ENCODE results near the gene MGAT4C.

MGAT4C gene

DNA sequence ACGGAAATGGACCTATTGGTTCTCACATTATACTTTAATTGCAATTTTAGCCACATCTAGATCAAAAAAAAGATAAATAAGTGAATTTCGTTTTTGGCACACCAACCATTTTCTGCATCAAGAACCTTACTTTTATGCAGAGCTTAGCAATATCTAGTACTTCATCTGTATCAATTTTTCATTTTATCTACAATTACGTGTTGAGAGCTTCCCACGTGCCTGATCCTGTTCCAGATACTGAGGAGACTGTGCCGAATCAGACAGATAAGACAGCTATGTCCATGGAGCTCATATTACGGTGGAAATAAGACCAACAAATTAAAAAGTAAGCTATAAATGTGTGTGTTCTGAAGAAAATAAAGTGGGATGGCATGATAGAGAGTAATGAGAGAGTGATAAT lies 101.6 kb downstream of the MGAT4C start:
- in situ Hi-C loops (cut with MboI; ENCODE audit: low pct_unique_long_range_greater_than_20kb, low sequenced_read_pairs, unreplicated experiment) = no loop called here
- no peak for DNase-seq (ENCODE audit: low spot score)

DNA sequence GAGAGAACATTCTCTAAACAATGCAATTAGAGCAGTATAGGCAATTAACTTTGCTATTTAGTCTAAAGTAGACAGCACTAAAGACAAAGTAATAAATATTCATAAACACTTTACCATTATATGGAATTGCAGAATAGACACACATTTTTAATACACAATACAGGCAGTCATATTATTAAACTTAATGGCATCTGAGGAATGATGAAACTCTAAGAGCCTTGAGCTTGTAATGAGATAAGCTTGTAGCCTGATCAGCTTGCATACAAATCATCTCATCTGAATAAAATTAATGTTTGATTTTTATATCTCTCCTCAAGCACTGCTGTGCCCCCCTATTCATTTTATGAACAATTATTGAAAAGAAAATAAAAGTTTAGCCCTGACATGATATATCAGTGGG lies 107.6 kb downstream of the MGAT4C start:
- DNase-seq (ENCODE audit: low spot score) = no peak
- TF ChIP-seq CTCF (IDR thresholded peaks at IDR 0.05; ENCODE audit: extremely low read depth, insufficient read depth, missing control alignments) = no peak
- in situ Hi-C loops (cut with MboI; ENCODE audit: low pct_unique_long_range_greater_than_20kb, low sequenced_read_pairs, unreplicated experiment) = no loop called here

More for the DNA sequence above, 101.6 kb downstream of the MGAT4C start:
- TF ChIP-seq CTCF (IDR thresholded peaks at IDR 0.05; ENCODE audit: extremely low read depth, insufficient read depth, missing control alignments) = no peak

GRCh38 chr12:86148071-86148470 lies 108.1 kb downstream of the MGAT4C start:
- in situ Hi-C loops (cut with MboI; ENCODE audit: low pct_unique_long_range_greater_than_20kb, low sequenced_read_pairs, unreplicated experiment) = no loop called here
- no peak for DNase-seq (ENCODE audit: low spot score)
- no peak for TF ChIP-seq CTCF (IDR thresholded peaks at IDR 0.05; ENCODE audit: extremely low read depth, insufficient read depth, missing control alignments)

GRCh38 chr12:86145156-86145555 lies 111.0 kb downstream of the MGAT4C start:
- TF ChIP-seq CTCF (IDR thresholded peaks at IDR 0.05; ENCODE audit: extremely low read depth, insufficient read depth, missing control alignments) = no peak
- in situ Hi-C loops (cut with MboI; ENCODE audit: low pct_unique_long_range_greater_than_20kb, low sequenced_read_pairs, unreplicated experiment) = no loop called here
- DNase-seq (ENCODE audit: low spot score) = no peak

DNA sequence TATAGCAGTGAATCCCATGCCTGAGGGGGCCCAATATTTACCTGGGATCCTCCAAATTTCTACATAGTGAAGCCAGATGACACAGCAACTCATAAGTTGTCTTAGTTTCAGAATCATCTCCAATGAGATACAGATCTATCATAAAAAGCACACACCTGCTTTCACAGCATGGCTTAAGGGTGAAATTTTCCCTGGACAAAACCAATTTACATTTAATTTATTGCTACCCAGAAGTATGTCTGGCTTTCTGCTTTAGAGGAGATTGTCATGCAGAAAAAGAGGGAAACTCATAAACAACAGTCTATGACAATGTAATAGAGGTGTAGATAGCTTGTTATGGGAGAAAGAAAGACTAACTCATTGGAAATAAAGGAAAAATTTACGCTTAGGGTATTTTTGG lies 113.0 kb downstream of the MGAT4C start:
- no peak for DNase-seq (ENCODE audit: low spot score)
- in situ Hi-C loops (cut with MboI; ENCODE audit: low pct_unique_long_range_greater_than_20kb, low sequenced_read_pairs, unreplicated experiment) = no loop called here
- no peak for TF ChIP-seq CTCF (IDR thresholded peaks at IDR 0.05; ENCODE audit: extremely low read depth, insufficient read depth, missing control alignments)

GRCh38 chr12:86139671-86140070 lies 116.5 kb downstream of the MGAT4C start:
- no peak for TF ChIP-seq CTCF (IDR thresholded peaks at IDR 0.05; ENCODE audit: extremely low read depth, insufficient read depth, missing control alignments)
- in situ Hi-C loops (cut with MboI; ENCODE audit: low pct_unique_long_range_greater_than_20kb, low sequenced_read_pairs, unreplicated experiment) = no loop called here
- no peak for DNase-seq (ENCODE audit: low spot score)

GRCh38 chr12:86138770-86139169 lies 117.4 kb downstream of the MGAT4C start:
- in situ Hi-C loops (cut with MboI; ENCODE audit: low pct_unique_long_range_greater_than_20kb, low sequenced_read_pairs, unreplicated experiment) = no loop called here
- no peak for TF ChIP-seq CTCF (IDR thresholded peaks at IDR 0.05; ENCODE audit: extremely low read depth, insufficient read depth, missing control alignments)
- no peak for DNase-seq (ENCODE audit: low spot score)
